ENCODE measurements around the gene SLC2A8.

SLC2A8 gene

DNA sequence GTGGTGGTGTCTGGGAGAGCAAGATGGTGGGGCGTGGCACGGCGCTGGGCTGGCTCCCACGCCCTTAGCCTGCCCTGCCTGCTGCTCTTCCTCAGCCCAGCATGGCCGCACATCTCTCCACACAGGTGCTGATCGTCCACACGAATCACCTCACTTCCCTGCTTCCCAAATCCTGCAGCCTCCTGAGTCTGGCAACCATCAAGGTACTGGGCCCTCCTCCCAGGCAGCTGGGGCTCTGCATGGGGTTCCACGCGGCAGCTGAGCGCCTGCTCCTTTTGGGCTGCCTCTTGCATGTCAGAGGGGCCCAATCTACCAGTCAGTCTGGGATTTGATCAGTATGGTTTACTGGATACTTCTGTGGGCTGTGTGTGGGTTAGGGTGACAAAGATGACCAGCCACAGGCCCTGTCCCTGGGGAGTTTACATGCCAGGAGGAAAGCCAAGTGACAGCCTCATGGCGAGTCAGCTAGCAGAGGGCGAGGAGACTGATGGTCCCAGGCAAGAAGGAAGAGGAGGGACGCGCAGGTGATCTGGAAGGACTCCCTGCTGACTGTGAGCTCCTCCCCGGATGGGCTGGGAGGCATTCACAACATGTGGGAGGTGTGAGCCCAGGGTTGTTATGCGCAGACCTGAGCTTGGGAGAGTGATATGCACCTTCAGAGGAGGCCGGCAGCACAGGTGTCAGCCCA lies 60.4 kb downstream of the SLC2A8 start:
- no peak for DNase-seq (ENCODE audit: low spot score)

Small RNAs within 50 kb of the gene (small RNA-seq; reads per million reads assigned to genes)
- 18.8 to 319 reads per million in 2 experiments for gene SNORA65

Data from SK-N-DZ (cell line).